ENCODE data around the gene CTDSP2. TPM values are rescaled to one million over a fixed set of nuclear protein-coding genes. Genes with fewer than 3 reads are reported as not detected.

The CTDSP2 gene
- total RNA-seq, 1 experiment from 2014 or later = 117 TPM

Small RNAs within 50 kb of the gene (microRNA-seq; reads per million reads assigned to microRNA genes)
- gene MIR26A2 = 70.3 reads per million, percentile 60 among the genes with 10 or more reads in this experiment

Other genes with a start within 250 kb of the CTDSP2 start
- gene DTX3, start 241.9 kb downstream of the CTDSP2 start, total RNA-seq (2022) = 23.1 and 25.9 TPM in 2 replicates
- gene ARHGEF25, start 235.3 kb downstream of the CTDSP2 start, total RNA-seq (2022) = 2.2 and 4.7 TPM in 2 replicates
- 8.1 and 11.1 TPM in 2 replicates for gene B4GALNT1, start 213.5 kb downstream of the CTDSP2 start, total RNA-seq (2022)
- 221 and 258 TPM in 2 replicates for gene OS9, start 152.6 kb downstream of the CTDSP2 start, total RNA-seq (2022)
- 0.57 and 0.59 TPM in 2 replicates for gene AGAP2, start 108.0 kb downstream of the CTDSP2 start, total RNA-seq (2022)
- 40.2 and 46.7 TPM in 2 replicates for gene TSPAN31, start 101.7 kb downstream of the CTDSP2 start, total RNA-seq (2022)
- gene CDK4, start 94.4 kb downstream of the CTDSP2 start, total RNA-seq (2022) = 188 and 199 TPM in 2 replicates
- gene MARCHF9, start 91.6 kb downstream of the CTDSP2 start, total RNA-seq (2022) = 39.0 and 42.4 TPM in 2 replicates
- 1.8 TPM in 2 replicates for gene CYP27B1, start 79.7 kb downstream of the CTDSP2 start, total RNA-seq (2022)
- gene METTL1, start 74.6 kb downstream of the CTDSP2 start, total RNA-seq (2022) = 50.5 and 51.8 TPM in 2 replicates
- gene EEF1AKMT3, start 74.1 kb downstream of the CTDSP2 start, total RNA-seq (2022) = 8.4 TPM in 2 replicates
- 47.1 and 49.0 TPM in 2 replicates for gene TSFM, start 63.9 kb downstream of the CTDSP2 start, total RNA-seq (2022)
- gene AVIL, start 28.0 kb downstream of the CTDSP2 start, total RNA-seq (2022) = 6.4 and 7.9 TPM in 2 replicates
- 10.7 and 12.8 TPM in 2 replicates for gene ATP23, start 94.8 kb upstream of the CTDSP2 start, total RNA-seq (2022)

All from Calu3 (cell line).